Rectal smooth muscle tissue (tissue), 1 donor: Measurements from ENCODE around the gene CRTC3.
A peak's percentile ranks its signal among the peaks of the same experiment; 100 is the strongest.

Experiments used
- H3K27ac ChIP-seq: one replicate; pipeline ENCODE4 v1.7.0; 2013; ENCODE audit warnings: low read depth, low read length, inconsistent platforms
- H3K27me3 ChIP-seq: one replicate; pipeline ENCODE4 v1.7.0; 2013; ENCODE audit warnings: low read length; ENCODE audit not compliant: control insufficient read depth, insufficient read depth
- H3K36me3 ChIP-seq: one replicate; pipeline ENCODE4 v1.7.0; 2013; ENCODE audit warnings: low read length; ENCODE audit not compliant: control insufficient read depth, insufficient read depth
- H3K4me1 ChIP-seq: one replicate; pipeline ENCODE4 v1.7.0; 2013; ENCODE audit warnings: low read length; ENCODE audit not compliant: control insufficient read depth, insufficient read depth
- H3K4me3 ChIP-seq: one replicate; pipeline ENCODE4 v1.7.0; 2013; ENCODE audit warnings: low read length
- H3K9ac ChIP-seq: one replicate; pipeline ENCODE4 v1.7.0; 2013; ENCODE audit warnings: low read length

Gene CRTC3

DNA sequence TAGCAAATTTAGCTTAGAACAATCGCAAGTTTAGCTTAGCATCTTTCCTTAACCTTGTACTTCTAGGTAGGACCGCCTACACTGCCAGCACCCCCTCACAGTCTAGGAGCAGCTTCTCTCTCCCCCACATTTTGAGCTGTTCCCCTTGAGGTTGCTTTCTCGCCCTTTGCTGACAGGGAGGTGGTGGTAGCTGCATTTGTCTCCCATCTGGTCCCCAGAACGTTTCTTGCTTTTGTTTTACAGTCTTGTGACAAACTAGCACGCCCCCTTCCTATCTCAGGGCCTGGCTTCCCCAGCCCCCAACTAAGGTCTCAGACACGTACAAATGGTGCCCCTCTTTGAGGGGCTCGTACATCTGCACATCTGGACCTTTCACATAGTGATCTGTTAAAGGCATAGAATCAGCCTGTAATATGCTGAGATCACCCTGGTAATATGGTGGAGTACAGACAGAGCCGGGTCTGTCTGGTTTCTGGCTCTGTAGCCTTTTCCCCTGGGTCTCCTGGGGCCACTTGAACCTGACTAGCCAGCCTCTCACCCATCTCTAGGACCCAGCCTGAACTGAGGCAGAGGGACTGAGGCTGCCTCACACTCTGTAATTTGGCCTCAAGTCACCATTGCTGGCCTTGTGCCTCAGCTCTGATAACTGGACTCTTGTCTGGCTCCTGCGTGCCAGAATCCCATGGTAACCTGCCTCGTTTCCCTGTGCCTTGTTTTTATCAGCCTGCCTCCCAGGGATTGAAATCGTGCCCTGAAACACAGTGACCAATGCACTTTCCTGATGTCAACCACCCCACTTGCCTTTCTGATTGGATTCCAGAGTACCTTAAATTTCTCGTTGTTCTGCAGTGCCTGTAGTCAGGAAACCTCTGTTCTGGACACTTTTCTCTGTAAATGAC lies 27.7 kb downstream of the CRTC3 start:
- Histone ChIP-seq H3K4me1 (peaks cover 55% of the 10 kb centered on the region), H3K36me3 (peaks cover 2% of the 10 kb centered on the region), H3K27me3 (no peaks in the 10 kb centered on the region), H3K4me3 (no peak overlapping the region), H3K27ac (peak overlapping the region; percentile 83), H3K9ac (no peak overlapping the region)

DNA sequence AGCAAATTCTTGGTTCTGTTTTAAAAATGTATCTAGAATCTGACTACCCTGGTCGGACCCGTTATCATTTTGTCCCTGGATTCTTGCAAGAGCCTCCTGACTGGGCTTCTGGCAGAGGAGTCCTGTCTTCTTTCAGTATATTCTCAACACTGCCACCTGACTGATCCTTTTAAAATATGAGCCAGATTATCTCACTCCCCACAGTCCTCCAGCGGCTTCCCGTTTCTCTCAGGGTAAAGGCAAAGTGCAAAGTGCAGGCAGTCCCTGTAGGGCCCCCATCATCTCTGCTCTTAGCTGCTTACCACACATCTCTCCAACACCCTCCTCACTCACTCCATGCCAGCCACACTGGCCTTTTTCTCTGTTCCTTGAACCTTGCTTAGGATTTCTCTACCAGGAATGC lies 28.4 kb downstream of the CRTC3 start:
- Histone ChIP-seq H3K36me3 (peaks cover 2% of the 10 kb centered on the region), H3K27me3 (no peaks in the 10 kb centered on the region), H3K4me1 (peaks cover 52% of the 10 kb centered on the region), H3K9ac (no peak overlapping the region), H3K4me3 (peak overlapping the region; percentile 25), H3K27ac (peak overlapping the region; percentile 83)

DNA sequence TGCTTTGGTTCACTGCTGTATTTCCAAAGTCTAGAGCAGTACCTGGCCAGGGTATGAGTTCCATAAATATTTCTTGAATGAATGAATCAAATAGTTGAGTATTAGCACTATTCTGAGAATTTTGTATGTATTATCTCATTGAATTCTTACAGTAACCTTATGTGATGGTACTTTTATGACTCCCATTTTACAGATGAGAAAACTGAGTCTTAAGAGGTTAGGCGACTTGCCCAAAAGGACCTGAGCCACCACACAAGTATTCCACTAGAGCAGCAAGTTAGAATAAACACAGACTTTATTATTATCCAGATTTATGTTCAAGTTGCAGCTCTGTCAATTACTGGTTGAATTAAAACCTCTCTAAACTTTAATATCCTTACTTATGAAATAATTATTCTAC lies 29.4 kb downstream of the CRTC3 start:
- peak overlapping the region; percentile 83 for H3K27ac ChIP-seq
- H3K9ac ChIP-seq, result no peak overlapping the region
- peaks cover 52% of the 10 kb centered on the region for H3K4me1 ChIP-seq
- H3K4me3 ChIP-seq, result no peak overlapping the region
- no peaks in the 10 kb centered on the region for H3K27me3 ChIP-seq
- peaks cover 2% of the 10 kb centered on the region for H3K36me3 ChIP-seq

DNA sequence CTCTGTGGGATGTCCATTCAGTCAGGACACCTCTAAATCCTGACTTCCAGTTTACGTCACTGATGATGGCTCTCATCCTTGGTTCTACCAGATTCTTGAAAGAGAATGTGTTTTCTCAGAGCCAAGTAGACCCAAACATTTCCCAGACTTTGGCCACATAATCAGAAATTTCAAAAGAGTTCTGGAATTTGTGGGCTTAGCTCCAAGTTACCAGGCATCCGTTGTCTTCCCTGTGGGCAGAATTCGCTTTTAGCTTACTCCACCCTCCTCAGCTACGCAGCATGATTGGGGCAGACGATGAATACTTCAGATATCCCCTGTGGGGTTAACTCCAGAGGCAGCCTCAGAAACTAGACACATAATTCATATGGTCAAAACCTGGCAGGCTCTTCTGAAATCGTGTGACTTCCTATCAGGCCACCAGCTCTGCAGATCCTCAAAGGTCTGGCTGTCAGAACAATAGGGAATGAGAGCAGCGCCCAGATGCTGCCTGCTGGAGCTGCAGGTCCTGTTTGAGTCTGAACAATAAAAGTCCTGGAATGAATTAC lies 30.6 kb downstream of the CRTC3 start:
- Histone ChIP-seq H3K9ac (no peak overlapping the region), H3K27ac (peak overlapping the region; percentile 83), H3K4me3 (no peak overlapping the region), H3K36me3 (peaks cover 2% of the 10 kb centered on the region), H3K27me3 (no peaks in the 10 kb centered on the region), H3K4me1 (peaks cover 54% of the 10 kb centered on the region)

DNA sequence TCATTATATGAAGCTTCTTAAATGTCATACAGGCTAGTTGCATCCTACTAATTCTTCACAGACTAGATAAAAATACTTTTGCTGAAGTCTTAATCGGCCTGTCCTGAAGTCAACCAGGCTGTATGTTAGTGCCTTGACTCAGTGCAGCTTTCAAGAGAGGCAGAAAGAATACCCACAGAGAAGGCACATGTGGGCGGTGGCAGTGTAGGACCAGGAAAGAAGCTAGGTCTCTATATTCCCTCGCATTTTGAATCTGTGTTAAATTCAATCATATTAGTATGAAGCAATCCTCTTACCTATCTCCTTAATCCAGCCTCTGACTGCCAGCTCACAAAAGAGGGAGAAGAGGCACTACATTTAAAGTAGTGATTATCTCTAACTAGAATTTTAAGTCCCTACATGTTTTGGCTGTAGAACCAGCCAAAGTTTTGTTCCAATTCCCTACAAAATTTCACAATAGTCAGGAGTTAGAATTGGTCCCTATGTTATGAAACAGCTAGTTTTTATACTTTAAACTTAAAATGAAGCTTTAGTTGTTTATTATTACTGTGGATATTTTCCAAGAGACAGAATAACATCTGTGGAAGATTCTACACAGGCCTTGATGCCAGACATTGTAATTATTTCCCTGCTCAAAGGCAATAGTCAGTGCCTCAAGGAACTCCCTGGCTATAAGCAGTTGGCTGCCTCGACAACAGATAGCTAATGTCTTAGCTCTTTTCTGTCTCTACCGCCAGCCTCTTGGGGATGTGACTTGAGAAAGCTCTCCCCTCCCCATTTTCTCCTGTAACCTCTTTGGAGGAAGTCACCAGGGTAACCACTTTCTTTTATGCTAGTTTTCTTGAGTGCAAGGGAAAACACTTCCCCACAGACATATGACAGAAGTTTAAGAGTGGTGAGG lies 31.9 kb downstream of the CRTC3 start:
- Histone ChIP-seq H3K4me3 (no peak overlapping the region), H3K27me3 (no peaks in the 10 kb centered on the region), H3K9ac (no peak overlapping the region), H3K27ac (peak overlapping the region; percentile 84), H3K4me1 (peaks cover 54% of the 10 kb centered on the region), H3K36me3 (no peaks in the 10 kb centered on the region)

DNA sequence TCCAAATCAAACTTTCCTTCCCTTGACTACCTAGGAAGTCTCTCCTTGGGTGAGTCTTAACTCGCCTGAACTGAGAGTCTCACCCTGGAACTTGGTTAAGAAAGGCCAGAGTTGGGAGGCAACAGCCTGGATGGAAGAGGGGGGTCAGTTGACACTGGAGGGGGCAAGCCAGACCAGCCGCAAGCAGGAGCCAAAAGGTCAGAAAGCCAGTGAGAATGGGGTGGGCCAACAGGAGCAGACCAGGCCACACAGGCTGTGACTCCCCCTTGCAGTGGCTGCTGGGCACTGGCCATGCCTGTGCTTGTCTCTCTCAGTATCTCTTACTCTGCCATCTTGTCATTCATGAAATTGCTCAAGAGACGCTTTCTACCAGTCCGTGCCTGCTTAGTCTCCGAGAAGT lies 32.9 kb downstream of the CRTC3 start:
- Histone ChIP-seq H3K27ac (peak overlapping the region; percentile 84), H3K36me3 (no peaks in the 10 kb centered on the region), H3K4me1 (peaks cover 46% of the 10 kb centered on the region), H3K27me3 (no peaks in the 10 kb centered on the region), H3K9ac (no peak overlapping the region), H3K4me3 (no peak overlapping the region)

DNA sequence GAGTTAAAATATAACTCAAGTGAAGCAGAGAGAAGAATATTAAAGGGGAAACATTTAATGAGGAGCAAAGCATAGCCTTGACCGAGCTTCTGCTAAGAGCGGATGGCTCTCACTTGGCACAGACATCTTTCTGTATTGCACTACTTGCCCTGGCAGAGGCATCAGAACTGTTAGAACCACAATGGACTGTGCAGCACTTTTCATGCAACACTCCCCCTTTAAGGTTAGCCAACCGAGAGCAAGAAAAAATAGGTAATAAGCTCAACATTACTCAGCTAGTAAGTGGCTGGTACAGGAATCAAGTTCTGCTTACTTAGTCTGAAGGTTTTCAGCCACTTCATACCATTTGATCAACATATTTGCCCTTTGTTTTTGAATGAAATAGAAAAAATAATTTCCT lies 33.7 kb downstream of the CRTC3 start:
- Histone ChIP-seq H3K27ac (peak overlapping the region; percentile 59), H3K9ac (no peak overlapping the region), H3K27me3 (no peaks in the 10 kb centered on the region), H3K36me3 (no peaks in the 10 kb centered on the region), H3K4me3 (no peak overlapping the region), H3K4me1 (peaks cover 38% of the 10 kb centered on the region)

DNA sequence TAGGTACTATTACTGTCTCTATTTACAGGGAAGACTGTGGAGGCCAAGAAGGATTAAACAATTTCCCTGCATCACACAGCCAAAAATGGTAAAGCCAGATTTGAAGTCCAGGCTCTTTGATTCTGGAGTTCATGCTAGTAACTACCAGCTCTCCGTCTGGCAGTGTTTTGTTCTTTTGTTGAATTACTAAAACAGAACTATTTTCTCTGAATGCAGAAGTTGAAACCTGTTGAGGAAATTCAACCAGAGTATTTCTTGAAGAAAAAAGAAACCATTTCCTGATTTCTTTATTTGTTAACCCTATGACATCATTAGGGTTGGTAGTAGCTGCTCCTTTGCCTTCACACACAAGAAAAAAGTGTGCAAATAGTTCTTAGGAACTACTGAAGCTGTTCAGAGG lies 34.3 kb downstream of the CRTC3 start:
- Histone ChIP-seq H3K9ac (no peak overlapping the region), H3K4me1 (peaks cover 38% of the 10 kb centered on the region)

DNA sequence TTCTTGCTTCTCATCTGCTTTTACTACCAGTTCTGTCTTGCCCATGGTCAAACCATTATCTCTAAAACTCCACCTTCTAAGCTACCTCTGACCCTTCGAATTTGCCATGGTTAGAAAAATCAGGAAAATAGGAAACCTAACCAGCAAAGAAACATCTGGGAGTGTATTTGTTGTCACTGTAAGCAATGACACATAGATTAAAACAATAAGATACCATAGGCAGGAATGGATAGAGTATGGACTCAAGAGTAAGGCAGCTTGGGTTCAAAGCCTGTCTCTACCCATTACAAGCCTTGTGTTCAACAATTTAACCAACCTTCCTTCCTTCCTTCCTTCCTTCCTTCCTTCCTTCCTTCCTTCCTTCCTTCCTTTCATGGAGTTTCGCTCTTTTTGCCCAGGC lies 34.9 kb downstream of the CRTC3 start:
- peaks cover 36% of the 10 kb centered on the region for H3K4me1 ChIP-seq
- H3K27ac ChIP-seq, result peak overlapping the region; percentile 34
- no peak overlapping the region for H3K4me3 ChIP-seq
- H3K27me3 ChIP-seq, result no peaks in the 10 kb centered on the region
- H3K36me3 ChIP-seq, result no peaks in the 10 kb centered on the region
- no peak overlapping the region for H3K9ac ChIP-seq

More for the DNA sequence above, 34.3 kb downstream of the CRTC3 start:
- H3K36me3 ChIP-seq, result no peaks in the 10 kb centered on the region
- H3K4me3 ChIP-seq, result no peak overlapping the region
- peak overlapping the region; percentile 59 for H3K27ac ChIP-seq
- no peaks in the 10 kb centered on the region for H3K27me3 ChIP-seq

DNA sequence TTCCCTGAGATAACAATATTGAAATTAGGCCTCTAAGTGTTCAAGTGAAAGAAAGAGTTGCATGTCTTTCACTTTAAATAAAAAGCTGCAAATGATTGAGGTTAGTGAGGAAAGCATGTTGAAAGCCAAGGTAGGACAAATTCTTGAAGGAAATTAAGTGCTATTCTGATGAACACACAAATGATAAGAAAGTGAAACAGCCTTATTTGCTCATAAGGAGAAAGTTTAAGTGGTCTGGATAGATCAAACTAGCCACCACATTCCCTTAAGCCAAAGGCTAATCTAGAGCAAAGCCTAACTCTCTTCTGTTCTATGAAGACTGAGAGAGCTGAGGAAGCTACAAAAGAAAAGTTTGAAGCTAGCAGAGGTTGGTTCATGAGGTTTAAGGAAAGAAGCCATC lies 36.1 kb downstream of the CRTC3 start:
- H3K4me3 ChIP-seq, result no peak overlapping the region
- H3K9ac ChIP-seq, result no peak overlapping the region
- peaks cover 29% of the 10 kb centered on the region for H3K4me1 ChIP-seq
- no peaks in the 10 kb centered on the region for H3K27me3 ChIP-seq
- H3K27ac ChIP-seq, result no peak overlapping the region
- no peaks in the 10 kb centered on the region for H3K36me3 ChIP-seq

DNA sequence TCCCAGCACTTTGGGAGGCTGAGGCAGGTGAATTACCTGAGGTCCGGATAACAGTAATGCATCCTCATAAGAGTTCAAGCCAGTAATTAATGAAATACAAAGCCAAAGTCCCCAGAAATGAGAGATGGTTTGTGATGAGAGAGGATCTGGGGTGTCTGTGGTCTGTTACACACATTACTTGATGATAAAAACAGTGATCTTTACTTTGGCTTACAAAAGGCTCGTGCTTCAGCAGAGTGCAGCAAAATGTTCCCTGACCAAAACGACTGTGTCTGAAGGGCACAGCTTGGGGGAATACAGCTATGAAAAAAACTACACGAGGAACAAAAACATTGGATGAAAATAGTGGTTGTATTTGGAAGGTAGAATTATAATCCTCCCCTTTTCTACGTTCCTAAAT lies 40.9 kb downstream of the CRTC3 start:
- H3K4me3 ChIP-seq, result no peak overlapping the region
- H3K4me1 ChIP-seq, result no peaks in the 10 kb centered on the region
- no peak overlapping the region for H3K27ac ChIP-seq
- H3K36me3 ChIP-seq, result no peaks in the 10 kb centered on the region
- H3K27me3 ChIP-seq, result no peaks in the 10 kb centered on the region
- H3K9ac ChIP-seq, result no peak overlapping the region

DNA sequence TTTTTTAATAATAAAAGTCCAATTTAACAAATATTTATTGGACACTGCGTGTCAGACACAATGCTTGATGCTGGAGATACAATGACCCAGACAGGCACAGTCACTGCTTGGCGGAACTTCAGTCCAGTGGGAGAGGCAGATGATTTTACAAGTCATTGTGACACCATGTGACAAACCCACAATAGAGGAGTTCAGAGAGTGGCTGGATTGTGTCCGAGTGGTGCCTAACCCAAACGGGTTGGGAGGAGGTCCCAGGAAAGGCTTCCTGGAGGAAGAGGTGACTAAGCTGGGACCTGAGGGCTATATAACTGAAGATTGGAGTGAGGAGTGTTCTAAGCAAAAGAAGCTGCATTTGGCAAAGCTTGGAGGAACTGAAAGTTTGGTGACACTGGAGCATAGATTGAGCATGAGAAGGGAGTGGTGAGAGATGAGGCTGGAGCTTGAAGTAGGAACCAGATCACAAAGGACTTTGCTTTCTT lies 41.4 kb downstream of the CRTC3 start:
- H3K27ac ChIP-seq, result no peak overlapping the region
- no peaks in the 10 kb centered on the region for H3K36me3 ChIP-seq
- no peak overlapping the region for H3K4me3 ChIP-seq
- no peaks in the 10 kb centered on the region for H3K27me3 ChIP-seq
- H3K4me1 ChIP-seq, result no peaks in the 10 kb centered on the region
- H3K9ac ChIP-seq, result no peak overlapping the region
